ENCODE data around the gene TAC4. TPM values are rescaled to one million over a fixed set of nuclear protein-coding genes. Genes with fewer than 3 reads are reported as not detected.
A peak's percentile ranks its signal among the peaks of the same experiment; 100 is the strongest.

Gene TAC4
- total and polyA plus RNA-seq, 2 of the 13 experiments (the other 11 are each of a cell fraction or from before 2014, with no cell fraction given), result not detected

- peak; percentile 55; the same call in 1 of the 2 replicates for TF ChIP-seq MTA1 (CRISPR knock-in tag; IDR thresholded peaks at IDR 0.05; ENCODE audit: borderline replicate concordance)
- peak; percentile 15; the same call in 1 of the 2 replicates for TF ChIP-seq ESRRA (CRISPR knock-in tag; IDR thresholded peaks at IDR 0.05; ENCODE audit: low read depth)
- no peak for TF ChIP-seq MBNL3 (CRISPR knock-in tag; conservative IDR thresholded peaks at IDR 0.05)
- TF ChIP-seq MIER3 (CRISPR knock-in tag; IDR thresholded peaks at IDR 0.05; ENCODE audit: borderline replicate concordance), result peak; percentile 72; the same call in 1 of the 2 replicates
- TF ChIP-seq ZNF18 (CRISPR knock-in tag; IDR thresholded peaks at IDR 0.05; ENCODE audit: insufficient replicate concordance), result peak; percentile 93
- TF ChIP-seq NCOA2 (CRISPR knock-in tag; IDR thresholded peaks at IDR 0.05), result peak; percentile 48; the same call in 1 of the 2 replicates
- peak; percentile 81 for TF ChIP-seq PTBP1 (IDR thresholded peaks at IDR 0.05; ENCODE audit: low read depth, low read length, poor library complexity, severe bottlenecking)
- 0 out of 2 replicates have a peak, but pooled peaks have one; percentile 66 for TF ChIP-seq NCOA5 (CRISPR knock-in tag; IDR thresholded peaks at IDR 0.05)
- TF ChIP-seq HMGXB4 (CRISPR knock-in tag; IDR thresholded peaks at IDR 0.05; ENCODE audit: borderline replicate concordance in 1 of 2, low read depth in 1 of 2), result peak; percentile 74 to 76; a peak in 2 of 4 replicates
- no peak for TF ChIP-seq REL (CRISPR knock-in tag; conservative IDR thresholded peaks at IDR 0.05)
- no peak for TF ChIP-seq TEAD2 (CRISPR knock-in tag; IDR thresholded peaks at IDR 0.05)
- TF ChIP-seq ZFP36L2 (CRISPR knock-in tag; IDR thresholded peaks at IDR 0.05), result no peak
- TF ChIP-seq, protein P1, sequence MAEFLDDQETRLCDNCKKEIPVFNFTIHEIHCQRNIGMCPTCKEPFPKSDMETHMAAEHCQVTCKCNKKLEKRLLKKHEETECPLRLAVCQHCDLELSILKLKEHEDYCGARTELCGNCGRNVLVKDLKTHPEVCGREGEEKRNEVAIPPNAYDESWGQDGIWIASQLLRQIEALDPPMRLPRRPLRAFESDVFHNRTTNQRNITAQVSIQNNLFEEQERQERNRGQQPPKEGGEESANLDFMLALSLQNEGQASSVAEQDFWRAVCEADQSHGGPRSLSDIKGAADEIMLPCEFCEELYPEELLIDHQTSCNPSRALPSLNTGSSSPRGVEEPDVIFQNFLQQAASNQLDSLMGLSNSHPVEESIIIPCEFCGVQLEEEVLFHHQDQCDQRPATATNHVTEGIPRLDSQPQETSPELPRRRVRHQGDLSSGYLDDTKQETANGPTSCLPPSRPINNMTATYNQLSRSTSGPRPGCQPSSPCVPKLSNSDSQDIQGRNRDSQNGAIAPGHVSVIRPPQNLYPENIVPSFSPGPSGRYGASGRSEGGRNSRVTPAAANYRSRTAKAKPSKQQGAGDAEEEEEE (CRISPR knock-in tag; IDR thresholded peaks at IDR 0.05; ENCODE audit: borderline replicate concordance), result peak; percentile 85; the same call in 1 of the 2 replicates
- TF ChIP-seq ZNF143 (CRISPR knock-in tag; IDR thresholded peaks at IDR 0.05), result peak; percentile 98
- no peak for TF ChIP-seq MLLT10 (CRISPR knock-in tag; IDR thresholded peaks at IDR 0.05)
- no peak; the same call in 1 of the 2 replicates for TF ChIP-seq ZSCAN25 (CRISPR knock-in tag; IDR thresholded peaks at IDR 0.05)
- peak; percentile 33 for TF ChIP-seq ZBTB33 (CRISPR knock-in tag; IDR thresholded peaks at IDR 0.05)
- peak; percentile 71 for TF ChIP-seq GABPA (IDR thresholded peaks at IDR 0.05; ENCODE audit: low read depth, low read length)
- TF ChIP-seq GABPA (CRISPR knock-in tag; IDR thresholded peaks at IDR 0.05; ENCODE audit: low read depth), result peak; percentile 94
- no peak for TF ChIP-seq MATR3 (CRISPR knock-in tag; IDR thresholded peaks at IDR 0.05)
- no peak for TF ChIP-seq ZFP37 (CRISPR knock-in tag; IDR thresholded peaks at IDR 0.05; ENCODE audit: borderline replicate concordance)
- TF ChIP-seq YEATS4 (CRISPR knock-in tag; IDR thresholded peaks at IDR 0.05; ENCODE audit: borderline replicate concordance), result peak; percentile 91; the same call in 1 of the 2 replicates
- no peak for TF ChIP-seq ZNF660 (CRISPR knock-in tag; IDR thresholded peaks at IDR 0.05; ENCODE audit: borderline replicate concordance, low read depth)
Measured at GRCh38 chr17:49788478-49789242, 59.2 kb downstream of the TAC4 start, which contains the start of gene KAT7 (continued).

All from HepG2 (cell line).